Stimulated activated CD4-positive, alpha-beta T cell treated with anti-CD3 and anti-CD28 coated beads, TNF-alpha, amount 100 ng/mL, for 1 hour (primary cell): ENCODE measurements around the gene GDPD5.
A peak's percentile ranks its signal among the peaks of the same experiment; 100 is the strongest.

ENCODE experiments used
- DNase-seq, 3 donors: peaks; one replicate each; pipeline ENCODE4 v3.0.0-alpha.2; 2020; ENCODE audit warnings: low read depth in 3 of 3, low spot score in 1 of 3

Gene GDPD5

DNA sequence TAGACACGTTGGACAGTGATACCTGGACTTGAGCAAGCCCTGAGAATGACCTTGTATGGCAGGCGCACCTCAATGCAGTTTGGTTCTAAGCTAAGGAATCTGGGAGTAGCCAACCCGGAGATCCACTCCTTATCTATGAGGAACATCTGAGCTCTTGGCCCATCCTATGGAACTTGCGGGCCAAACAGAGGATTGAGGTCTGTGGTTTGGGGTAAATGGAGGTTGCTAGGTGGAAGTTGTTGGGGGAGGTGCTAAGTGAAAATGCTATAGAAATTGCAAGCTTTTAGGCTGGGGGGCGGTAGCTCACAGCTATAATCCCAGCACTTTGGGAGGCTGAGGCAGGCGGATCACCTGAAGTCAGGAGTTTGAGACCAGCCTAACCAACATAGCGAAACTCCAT is 8.9 kb downstream of the GDPD5 start:
- DNase-seq = no peak

DNA sequence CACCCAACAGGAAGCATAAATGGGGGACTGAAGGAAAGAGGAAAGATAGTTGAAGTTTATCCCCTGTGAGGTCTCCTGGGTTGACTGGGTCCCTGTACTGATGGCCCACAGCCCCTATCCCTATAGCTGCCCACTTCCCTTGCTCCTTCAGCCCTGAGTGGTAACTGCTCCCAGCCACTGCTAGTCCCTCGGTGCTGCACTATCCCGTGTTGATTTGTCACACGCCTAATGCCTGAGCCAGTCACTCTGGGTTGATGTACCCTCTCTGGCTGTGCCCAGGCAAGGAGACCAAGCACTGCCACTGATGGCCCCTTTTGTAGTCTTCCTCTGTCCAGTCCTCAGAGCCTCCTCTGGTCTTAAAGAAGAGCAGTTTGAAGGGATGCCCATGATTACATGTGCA is 9.6 kb downstream of the GDPD5 start:
- no peak for DNase-seq

DNA sequence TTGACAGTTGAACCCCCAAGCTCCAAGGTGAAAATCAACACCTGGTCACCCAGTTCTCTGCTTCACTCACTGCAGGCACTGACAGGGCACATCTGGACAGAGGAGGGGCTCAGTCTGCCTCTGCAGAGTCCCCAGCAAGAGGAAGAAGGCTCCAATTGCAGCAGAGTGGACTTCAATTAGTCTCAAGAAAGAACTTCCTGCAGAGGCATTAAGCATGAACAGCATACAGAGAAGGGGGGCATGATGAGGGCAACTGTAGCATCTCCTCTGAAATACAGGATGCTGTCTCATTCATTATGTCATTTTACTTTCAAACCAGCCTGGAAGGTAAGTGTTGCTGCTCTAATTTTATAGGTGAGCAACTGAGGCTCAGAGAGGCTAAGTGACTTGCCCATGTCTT is 11.1 kb downstream of the GDPD5 start:
- DNase-seq = no peak

DNA sequence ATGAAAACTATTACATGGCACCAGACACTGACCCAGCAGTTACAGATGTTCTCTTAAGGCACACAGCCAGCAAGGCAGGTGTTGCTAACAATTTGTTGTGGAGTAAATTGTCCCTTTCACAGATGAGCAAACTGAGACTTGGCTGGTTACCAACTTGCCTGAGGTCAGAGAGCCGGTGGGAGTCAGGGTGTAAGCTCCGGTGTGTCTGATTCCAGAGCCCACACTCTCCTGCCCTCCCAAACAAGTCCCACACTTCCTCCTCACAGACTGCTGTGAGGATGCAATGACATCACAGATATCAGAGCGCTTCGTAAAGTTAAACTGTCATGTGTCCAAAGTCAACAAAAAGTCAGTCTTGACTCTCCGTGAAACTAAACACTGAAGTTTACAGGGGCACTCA is 12.5 kb downstream of the GDPD5 start:
- no peak for DNase-seq

DNA sequence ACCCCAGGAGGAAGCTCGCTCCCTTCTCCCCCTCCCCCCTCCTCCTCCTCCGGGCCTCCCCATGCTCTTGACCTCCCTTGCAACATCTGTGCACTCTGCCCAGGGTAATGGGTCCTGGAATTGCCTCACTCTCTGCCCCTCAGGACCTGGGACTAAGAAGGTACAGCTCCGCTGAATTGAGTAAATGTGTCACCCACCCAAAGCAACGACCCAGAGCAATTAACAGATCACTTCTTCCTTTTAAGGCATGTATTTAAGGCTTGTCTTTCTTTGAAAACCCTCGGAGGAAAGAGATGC is 15.1 kb downstream of the GDPD5 start:
- no peak for DNase-seq

DNA sequence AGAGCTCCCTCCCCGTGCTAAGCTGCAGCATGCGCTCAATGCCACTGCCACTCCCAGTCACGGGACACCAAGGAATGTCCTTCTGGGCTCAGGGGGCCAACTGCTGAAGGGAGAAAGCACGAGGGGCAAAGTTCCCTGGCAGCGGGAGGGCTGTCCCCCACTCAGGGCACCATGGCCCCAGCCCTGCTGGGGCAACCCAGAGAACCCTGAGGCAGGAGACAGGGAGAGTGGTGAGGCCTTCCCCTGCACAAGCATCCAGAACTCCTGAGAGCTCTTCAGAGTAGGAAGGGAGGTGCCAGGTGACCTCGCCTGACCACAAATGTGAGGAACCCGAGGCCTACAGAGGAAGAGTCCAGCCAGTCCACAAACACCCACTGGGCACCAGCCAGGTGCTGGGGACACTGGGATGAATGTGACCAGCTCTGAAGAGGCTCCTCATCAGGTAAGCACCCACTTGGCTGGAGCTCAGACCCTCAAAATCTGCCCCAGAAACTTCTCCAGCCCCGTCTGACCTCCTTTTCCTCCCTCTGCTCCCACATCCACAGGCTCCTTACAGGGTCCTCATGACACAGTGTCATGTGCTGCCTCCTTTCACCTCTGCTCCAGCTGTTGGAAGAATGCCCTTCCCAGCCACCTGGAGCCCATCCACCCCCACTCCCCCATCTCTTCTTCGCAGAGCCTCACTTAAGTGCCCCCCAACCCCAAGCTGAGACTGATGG is 15.6 kb downstream of the GDPD5 start:
- DNase-seq = no peak

DNA sequence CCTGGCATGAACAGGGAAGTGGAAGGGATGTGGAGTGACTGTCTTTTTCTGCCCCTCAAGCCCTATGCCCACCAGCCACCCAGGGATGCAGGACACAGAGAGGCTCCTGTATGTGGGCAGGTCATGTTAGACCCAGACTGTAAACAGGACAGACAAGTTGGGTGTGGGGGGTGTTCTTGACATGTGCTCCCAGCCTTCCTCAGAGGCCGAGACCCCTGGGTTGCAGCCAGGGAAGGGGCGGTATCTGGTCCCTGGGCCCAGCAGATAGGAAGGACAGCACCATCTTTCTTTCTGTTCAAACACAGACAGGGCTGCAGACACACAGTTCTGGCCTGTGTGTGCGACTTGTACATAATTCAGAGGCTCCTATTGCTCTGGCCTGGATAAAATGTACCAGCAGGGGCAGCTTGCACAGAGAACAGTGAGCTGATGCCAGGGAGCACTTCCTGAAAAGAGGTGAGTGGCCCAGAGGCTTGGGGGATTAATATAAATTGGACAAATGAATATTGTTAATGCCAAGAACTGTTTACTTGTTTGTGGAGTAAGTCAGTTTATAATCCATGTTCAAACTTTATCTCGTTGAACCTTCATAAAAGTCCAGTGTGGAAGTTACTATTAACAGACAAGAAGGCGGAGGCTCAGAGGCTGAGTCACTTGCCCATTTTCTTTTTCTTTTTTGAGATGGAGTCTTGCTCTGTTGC is 16.6 kb downstream of the GDPD5 start:
- no peak for DNase-seq

DNA sequence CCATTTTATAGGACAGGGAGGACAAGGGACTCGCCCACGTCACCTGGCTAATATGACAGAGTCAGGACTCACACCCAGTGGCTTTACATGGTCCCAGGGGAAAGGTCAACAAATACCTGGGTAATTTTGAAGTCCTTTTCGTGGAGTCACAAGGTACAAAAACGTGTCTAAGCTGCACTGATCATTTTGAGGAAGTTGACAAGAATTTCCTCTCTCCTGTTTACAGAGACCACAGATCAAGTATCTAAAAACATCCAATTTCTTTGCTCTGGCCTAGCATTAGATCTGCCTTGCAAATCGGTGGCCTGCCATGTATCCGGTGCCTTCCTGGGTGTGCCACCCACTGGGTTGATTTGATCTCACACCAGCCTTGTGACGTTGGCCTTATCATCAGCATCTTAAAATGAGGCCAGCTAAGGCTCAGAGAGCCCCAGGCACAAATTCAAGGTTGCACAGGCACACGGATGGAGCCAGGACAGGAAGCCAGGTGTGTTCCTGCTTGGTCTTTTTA is 17.6 kb downstream of the GDPD5 start:
- DNase-seq = peak in 2 of 3 donors; percentile 13 to 16

DNA sequence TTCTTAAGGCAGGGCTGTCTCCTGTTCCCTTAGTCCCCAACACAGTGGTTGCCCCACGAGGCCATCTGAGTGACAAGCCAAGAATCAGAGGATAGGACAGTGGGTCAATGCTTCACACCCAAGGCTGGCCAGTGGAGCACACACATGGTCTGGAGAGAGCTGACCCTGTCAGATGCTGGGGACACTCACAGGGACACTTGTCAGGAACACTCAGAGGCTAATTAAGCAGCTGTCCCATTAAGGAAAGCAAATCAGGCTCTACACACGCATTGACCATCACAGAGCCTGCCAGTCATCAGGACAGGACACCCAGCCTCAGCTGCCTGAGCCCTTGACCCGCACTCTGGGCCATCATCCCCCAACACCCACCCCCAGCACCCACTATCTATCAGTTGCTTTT is 18.2 kb downstream of the GDPD5 start:
- no peak for DNase-seq

DNA sequence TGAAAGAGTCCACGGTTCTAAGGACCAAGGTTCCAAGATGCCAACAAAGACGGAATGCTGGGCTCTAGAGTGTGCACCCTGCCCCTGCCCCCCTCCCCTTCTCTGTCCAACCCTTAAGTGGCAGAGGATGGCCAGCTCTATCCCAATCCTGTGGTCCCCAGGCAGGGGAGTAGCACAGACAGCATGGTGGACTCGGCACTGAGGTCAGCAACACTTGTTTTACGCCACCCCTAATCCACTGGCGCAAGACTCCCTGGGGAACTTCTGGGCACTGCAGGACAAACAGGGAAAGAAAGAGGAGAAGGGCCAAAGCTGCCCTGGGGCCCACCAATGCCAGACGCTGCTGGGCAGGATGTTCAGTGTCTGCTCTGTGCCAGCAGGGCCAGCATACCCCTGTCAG is 18.9 kb downstream of the GDPD5 start:
- DNase-seq = no peak

DNA sequence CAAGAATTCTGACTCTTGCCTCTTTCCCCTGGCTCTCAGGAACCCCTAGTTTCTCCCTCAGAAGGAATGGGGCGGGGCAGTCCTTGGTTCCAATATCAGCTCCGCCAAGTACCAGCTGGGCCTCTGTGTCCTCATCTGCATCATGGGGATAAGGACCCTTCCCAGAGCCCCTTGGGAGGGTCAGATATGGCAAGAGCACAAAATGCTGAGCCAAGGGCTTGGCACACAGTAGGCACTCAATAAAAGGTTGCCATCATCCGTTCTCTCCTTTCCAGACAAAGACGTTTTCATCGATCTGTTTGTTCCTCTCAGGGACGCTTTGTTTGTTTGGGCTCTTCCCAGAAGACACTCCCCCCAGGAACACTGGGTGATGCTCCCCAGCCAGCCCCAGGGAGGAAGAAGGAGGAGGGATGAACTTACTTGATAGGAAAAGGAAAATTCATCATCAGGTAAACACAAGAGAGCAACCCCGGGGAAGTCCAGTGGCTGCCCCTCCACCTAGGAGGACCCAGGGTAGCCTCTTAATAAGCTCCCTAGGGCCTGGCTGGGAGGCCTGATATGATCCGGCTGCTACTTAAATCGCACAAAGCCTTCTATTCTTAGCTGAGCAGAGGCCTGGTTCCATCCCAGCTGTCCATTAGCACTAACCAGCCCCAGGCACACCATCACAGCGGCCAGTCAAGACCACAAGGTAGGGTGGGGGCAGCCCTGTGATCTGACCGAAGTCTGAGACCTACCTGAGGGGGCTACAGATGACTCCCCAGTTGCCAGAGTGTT is 19.6 kb downstream of the GDPD5 start:
- no peak for DNase-seq

DNA sequence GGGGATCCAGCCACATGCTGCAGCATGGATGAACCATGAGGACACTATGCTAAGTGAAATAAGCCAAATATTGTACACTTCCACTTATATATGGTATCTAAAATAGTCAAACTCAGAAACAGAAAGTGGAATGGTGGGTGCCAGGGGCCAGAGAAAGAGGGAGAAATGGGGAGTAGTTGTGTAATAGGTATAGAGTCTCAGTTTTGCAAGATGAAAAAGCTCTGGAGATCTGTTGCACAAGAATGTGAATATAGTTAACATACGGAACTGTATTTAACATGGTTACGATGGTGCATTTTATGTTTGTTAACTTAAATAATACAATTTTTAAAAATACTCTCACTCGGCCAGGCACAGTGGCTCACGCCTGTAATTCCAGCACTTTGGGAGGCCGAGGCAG is 21.2 kb downstream of the GDPD5 start:
- DNase-seq = no peak

DNA sequence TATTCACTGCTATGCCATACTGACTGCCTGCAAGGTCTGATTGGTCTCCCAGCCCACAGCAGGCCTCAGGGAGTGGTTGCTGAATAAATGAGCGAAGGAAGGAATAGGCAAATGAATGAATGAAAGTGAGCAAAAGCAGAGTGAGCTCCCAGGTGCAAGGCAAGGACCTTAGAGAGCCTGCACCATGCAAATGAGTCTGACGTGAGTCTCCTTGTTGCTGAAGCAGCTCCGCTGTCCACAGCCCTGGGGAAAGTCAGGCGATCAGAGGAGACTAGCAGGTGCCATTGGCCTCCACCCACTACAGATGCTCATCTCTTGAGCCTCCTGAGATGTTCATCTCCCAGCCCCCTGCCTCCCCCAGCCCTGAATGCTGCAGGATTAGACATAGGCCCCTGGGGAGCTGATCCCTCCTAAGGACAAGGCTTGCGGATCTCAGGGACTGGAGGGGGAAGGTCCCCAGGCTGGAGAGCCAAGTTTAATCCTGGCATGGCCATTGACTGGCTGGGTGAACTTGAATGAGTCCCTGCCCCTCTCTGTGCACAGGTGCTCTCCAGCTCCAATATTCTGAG is 22.1 kb downstream of the GDPD5 start:
- no peak for DNase-seq

DNA sequence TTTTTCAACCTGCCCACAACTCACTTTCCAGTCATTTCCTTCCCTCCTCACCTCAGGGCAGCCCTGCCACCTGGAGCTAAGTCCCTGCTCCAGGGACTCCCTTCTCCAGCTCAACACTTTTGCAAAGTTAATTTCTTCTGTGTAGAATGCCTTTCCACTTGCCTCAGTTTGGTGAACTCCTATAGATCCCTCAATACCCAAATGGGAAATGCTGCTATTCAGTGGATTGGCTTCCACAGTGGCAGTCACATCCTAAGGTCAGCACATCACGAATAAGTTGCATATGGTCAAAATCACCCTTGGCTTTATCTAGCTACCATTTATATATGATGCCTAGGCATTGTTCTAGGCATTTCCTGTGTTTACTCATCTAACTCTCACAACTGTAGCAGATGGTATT is 23.6 kb downstream of the GDPD5 start:
- DNase-seq = no peak

DNA sequence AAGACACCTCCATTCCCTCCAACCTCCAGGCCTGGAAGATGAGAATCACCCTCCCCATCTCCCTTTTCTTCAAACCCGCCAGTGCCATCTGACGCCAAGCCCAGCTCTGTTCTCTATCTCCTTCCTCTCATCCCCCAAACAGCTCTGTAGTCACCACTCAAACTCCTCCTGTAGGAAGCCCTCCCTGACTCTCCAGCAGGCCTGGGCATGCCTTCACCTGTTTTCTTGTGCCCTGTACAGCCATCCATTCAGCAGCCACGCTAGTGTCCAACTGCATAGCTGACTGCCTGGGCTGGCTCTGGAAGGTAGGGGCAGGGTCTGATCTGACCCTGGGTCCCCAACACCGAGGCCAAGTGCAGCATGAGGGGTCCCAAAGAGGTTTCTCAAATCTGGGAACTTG is 25.0 kb downstream of the GDPD5 start:
- DNase-seq = no peak

DNA sequence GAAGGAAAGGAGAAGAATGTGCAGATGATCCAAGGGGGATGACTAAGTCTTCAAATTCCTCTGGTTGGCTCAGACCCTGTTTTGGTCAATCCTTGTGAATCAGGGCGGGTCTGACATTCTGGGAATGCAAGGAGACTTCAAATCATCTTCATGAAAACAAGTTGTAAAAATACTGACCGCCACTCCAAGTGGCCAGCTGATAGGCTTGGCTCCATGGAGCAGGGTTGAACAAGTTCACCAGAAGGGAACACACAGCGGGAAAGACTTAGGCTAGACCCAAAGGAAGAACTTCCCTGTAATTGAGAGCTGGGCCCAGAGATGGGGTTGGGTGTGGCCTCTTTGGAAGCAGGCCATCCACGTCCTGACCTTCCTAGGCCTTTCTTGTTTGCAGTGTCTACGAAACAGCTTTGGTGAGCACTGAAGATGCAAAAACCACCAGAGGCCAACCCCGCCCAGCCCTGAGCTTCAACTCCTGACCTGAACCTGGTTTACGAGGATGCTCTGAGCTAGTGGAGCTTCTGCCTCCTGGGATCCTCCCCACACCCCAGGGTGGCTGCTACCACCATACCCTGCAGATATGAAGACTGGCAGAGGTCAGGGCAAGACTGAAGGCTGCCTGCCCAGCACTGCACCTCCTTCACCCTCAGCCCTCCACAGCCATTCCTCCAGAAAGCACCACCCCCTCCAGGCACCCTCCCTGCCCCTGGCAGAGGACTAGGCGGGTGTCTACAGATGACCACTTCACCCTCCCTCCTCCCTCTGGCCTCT is 26.1 kb downstream of the GDPD5 start:
- no peak for DNase-seq

DNA sequence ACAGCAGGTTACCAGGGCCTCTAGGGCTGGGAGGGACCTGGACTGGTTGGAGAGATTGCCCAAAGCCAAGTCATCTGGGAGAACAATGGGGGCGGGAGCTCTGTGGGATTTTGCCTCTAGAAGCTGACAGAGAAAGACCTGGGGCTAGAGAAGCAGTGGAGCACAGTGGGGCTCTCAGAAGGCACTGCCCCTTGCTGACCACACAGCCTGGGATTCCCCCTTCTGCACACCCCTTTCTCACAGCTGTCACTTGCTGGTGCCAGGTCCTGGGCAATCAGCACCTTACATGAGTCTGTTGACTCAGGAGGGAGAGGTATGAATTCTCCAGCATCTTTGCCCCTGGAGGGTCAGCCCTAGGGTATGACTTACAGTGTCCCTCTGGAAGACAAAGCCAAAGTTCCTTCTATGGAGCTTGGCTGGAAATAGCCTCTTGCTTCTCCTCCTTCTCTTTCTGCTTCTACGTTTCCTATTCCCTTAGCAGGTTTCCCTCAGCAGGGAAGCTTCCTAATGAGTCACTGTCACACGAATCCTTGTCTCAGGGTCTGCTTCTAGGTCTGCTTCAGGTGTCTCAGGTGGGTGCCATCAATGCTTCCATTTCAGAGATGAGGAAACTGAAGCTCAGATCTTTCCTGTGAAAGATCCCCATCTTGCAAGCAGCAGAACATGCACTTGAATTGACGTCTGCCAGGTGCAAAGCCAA is 27.0 kb downstream of the GDPD5 start:
- DNase-seq = no peak

DNA sequence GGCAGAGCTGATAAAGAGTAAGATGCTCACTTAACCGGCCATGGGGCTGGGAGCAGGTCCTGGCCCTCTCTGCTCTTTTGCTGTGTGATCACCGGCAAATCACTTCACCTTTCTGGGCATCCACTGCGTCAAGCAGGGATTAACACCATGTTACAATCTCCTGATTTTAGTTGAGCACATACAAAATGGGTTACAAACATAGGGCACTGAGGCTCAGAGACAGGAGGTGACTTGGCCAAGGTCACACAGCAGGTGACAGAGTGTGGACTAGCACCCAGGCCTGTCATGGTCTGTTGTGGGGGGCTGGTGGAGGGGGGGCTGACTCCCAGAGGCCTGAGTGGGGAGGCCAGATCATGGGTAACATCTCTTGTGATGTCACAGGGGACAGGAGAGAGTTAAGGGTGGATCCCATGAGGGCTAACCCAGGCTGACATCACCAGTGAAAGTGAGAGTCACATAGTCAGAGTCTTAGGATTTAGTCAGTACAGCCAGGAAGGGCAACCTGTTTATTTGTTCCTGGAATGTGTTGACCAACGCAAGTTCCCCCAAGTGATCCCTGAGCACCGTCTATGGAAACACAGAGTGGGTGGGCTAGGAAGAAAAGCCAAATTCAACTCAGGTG is 27.8 kb downstream of the GDPD5 start:
- DNase-seq = no peak

DNA sequence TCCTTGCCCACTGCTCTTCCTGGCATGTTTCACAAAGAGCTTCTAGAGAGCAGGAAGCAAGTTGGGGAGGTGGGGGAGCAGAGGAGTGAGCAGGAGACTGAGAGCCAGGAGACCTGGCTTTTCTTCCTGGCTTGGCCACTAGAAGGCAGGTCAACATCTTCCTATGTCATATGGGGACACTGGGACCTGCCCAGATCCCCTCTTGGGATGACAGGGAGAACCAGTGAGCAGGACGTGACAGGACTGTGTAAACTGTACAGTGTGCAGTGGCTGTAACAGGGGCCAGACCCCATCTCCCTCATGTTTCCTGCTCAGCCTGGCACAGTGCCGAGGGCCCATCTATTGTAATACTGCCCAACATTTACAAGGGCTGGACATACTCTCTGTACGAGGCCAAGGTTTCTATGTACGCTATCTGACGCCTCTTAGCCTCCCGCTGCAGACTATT is 29.4 kb downstream of the GDPD5 start:
- DNase-seq = no peak

DNA sequence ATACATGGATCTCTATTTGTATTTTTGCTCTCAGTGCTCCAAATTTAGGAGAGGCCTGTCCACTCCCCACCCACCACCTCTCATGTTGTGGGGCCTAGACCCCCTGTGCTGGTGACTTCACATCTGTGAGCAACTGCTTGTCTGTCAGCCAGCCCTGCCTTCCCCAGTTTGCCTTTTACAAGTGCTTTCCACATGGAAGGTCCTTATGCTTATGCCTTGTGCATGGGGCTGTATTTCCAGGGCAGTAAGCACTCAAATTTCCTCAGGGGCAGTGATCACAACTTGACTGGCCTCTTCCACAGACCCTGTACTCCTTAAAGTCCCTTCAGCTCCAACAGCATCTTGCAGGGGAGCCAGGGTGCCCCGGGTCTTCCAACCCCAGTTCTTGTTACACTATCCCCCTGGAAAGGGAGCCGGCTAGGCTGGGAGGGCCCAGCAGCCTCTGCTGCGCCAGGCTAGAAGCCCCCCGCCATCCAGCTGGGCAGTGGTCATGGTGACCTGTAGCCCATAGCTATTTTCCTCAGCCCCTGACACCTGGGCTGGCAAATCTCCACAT is 29.9 kb downstream of the GDPD5 start:
- DNase-seq = no peak
